Neural cell (in vitro differentiated cells): ENCODE results near the gene RASGEF1C.

Experiments
- EP300 ChIP-seq: fragments of 450-650 bp; conservative IDR thresholded peaks from 2 replicates; pipeline ENCODE4 v1.6.1; 2014; ENCODE audit warnings: antibody characterized with exemption, mild to moderate bottlenecking, moderate library complexity; ENCODE audit not compliant: poor library complexity, severe bottlenecking
- SMC3 ChIP-seq: fragments of 450-650 bp; conservative IDR thresholded peaks from 2 replicates; pipeline ENCODE4 v1.6.1; 2014; ENCODE audit warnings: antibody characterized with exemption, mild to moderate bottlenecking, moderate library complexity; ENCODE audit not compliant: poor library complexity
- TF ChIP-seq, protein P1 (sequence below): fragments of 450-650 bp; IDR thresholded peaks from 2 replicates; pipeline ENCODE4 v1.5.1; 2014; ENCODE audit warnings: antibody characterized with exemption, mild to moderate bottlenecking, moderate library complexity; ENCODE audit not compliant: poor library complexity, severe bottlenecking

DNA sequence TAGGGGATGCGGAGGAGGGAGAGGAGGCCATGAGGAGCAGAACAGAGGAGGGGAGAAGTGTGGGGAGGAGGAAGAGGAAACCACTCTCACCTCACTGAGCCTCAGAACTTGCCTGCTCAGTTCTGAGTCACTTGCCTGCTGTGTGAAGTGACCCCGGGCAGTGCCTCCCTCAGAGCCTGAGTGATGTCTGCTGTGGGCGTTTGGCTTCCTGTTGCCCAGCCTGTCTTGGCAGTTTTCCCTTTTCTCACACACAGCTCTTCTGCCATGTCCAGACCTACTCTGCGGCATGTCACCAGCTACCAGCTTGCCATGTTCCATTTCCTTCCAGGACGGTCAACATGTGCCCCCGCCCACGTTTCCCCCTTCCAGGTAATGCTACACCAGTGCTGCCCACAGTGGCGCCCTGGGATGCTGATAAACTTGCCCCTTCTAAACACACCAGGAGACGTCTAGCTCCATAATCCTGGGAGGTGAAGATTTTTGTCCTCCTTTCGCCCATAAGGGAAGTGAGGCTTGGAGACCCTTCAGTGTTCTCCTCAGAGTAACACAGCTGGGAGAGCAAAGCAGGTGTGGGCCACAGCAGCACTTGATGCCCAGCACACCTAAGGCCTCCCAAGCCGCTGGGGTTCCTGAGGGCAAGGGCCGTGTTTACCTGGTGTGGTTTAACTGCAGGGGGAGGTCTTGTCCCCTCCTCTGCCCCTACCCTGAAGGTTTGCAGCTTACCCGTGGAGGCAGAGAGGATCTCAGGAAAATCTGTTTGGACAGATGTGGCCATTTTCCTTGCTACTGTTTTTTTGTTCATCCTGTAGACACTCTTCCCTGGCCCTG is 73.7 kb downstream of the RASGEF1C start:
- TF ChIP-seq, protein P1, sequence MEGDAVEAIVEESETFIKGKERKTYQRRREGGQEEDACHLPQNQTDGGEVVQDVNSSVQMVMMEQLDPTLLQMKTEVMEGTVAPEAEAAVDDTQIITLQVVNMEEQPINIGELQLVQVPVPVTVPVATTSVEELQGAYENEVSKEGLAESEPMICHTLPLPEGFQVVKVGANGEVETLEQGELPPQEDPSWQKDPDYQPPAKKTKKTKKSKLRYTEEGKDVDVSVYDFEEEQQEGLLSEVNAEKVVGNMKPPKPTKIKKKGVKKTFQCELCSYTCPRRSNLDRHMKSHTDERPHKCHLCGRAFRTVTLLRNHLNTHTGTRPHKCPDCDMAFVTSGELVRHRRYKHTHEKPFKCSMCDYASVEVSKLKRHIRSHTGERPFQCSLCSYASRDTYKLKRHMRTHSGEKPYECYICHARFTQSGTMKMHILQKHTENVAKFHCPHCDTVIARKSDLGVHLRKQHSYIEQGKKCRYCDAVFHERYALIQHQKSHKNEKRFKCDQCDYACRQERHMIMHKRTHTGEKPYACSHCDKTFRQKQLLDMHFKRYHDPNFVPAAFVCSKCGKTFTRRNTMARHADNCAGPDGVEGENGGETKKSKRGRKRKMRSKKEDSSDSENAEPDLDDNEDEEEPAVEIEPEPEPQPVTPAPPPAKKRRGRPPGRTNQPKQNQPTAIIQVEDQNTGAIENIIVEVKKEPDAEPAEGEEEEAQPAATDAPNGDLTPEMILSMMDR = no peak
- TF ChIP-seq SMC3 (no peak), EP300 (no peak)
